Type B pancreatic cell (in vitro differentiated cells): ENCODE measurements around the gene ACIN1. TPM values are rescaled to one million over a fixed set of nuclear protein-coding genes. Genes with fewer than 3 reads are reported as not detected.

Source experiments
- DNase-seq: peaks from one replicate; pipeline ENCODE4 v3.0.0; 2021; ENCODE audit warnings: mixed read lengths; ENCODE audit not compliant: unreplicated experiment; ENCODE audit errors: extremely low spot score
- H3K27ac Mint-ChIP-seq: 2 replicates; pipeline ENCODE4 v1.8.0; 2021; ENCODE audit warnings: mild to moderate bottlenecking, mixed read lengths
- H3K27me3 Mint-ChIP-seq: 2 replicates; pipeline ENCODE4 v1.8.0; 2021; ENCODE audit warnings: mixed read lengths
- H3K36me3 Mint-ChIP-seq: 2 replicates; pipeline ENCODE4 v1.8.0; 2021; ENCODE audit warnings: mixed read lengths
- H3K4me1 Mint-ChIP-seq: one replicate; pipeline ENCODE4 v1.8.0; 2021; ENCODE audit warnings: mixed read lengths; ENCODE audit not compliant: unreplicated experiment
- H3K4me3 Mint-ChIP-seq: 2 replicates; pipeline ENCODE4 v1.8.0; 2021; ENCODE audit warnings: mild to moderate bottlenecking, mixed read lengths
- H3K9me3 Mint-ChIP-seq: 2 replicates; pipeline ENCODE4 v1.8.0; 2021; ENCODE audit warnings: mixed read lengths
- total RNA-seq: library from RNA; stranded (reverse); gene quantifications from 2 replicates; pipeline ENCODE4 v1.2.1, GENCODE V29; 2021; ENCODE audit warnings: low replicate concordance
- TF ChIP-seq, protein P1 (sequence below): fragments of 200-600 bp; sonication (generic); conservative IDR thresholded peaks from 2 replicates; pipeline ENCODE4 v1.5.0; 2021; ENCODE audit warnings: antibody characterized with exemption, mild to moderate bottlenecking

The ACIN1 gene
- total RNA-seq, 1 donor from 2014 or later = 342 TPM

DNA sequence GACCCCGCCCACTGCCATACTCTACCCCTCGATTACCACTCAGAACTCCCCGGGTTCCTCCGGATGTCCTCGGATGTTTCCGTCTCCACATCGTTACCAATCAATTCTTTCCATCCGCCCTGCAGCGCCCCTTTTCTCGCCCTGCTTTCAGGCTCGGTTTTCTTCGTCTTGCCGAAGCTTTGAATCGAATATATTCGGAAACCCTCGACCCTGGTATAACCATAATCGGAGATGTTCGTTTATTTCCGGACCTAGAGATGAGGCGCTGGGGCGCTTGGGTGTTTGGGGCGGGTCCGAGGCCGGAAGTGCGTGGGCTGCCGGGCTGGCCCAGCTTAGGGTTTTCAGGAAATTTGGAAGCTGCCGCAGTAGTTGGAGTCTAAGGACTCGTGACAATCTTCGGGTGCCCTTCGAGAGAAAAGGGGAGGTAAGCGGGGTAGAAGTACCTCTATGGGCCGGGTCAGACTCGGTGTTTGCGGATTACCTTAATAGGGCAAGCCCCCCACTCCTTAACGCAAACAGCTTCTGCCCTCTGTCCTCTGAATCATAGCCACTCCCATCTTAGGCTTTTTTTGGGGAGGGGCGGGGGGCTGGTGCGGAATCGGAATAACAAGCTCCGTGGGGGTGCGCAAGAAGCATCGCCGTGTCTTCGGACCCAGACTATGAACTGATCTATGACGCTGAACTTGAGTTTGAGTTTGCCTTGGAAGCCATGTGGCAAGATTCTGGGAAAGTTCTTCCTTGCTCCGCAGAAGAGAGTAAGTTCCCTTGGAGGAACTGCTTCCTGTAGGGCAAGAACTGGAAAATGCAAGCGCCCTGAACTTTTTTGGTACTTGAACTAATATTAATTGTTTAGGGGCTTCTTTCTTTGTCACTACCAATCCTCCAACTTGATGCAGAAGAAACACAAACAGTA, 516 bp upstream of the ACIN1 start, which contains the start of gene C14orf119:
Gene C14orf119 (plus strand): TSS at position 310 of the 913 bp plus-strand sequence. CDS start 2,154 bp downstream, outside the sequence.
- Mint-ChIP-seq H3K4me1 (peaks cover 15% of the 10 kb centered on the region), H3K27me3 (no peaks in the 10 kb centered on the region), H3K4me3 (no peak within 1 kb of the TSS), H3K27ac (no peak within 1 kb of the TSS), H3K36me3 (peaks cover 23% of the 10 kb centered on the region), H3K9me3 (no peaks in the 10 kb centered on the region)
- DNase-seq = peak; percentile 99
- TF ChIP-seq, protein P1, sequence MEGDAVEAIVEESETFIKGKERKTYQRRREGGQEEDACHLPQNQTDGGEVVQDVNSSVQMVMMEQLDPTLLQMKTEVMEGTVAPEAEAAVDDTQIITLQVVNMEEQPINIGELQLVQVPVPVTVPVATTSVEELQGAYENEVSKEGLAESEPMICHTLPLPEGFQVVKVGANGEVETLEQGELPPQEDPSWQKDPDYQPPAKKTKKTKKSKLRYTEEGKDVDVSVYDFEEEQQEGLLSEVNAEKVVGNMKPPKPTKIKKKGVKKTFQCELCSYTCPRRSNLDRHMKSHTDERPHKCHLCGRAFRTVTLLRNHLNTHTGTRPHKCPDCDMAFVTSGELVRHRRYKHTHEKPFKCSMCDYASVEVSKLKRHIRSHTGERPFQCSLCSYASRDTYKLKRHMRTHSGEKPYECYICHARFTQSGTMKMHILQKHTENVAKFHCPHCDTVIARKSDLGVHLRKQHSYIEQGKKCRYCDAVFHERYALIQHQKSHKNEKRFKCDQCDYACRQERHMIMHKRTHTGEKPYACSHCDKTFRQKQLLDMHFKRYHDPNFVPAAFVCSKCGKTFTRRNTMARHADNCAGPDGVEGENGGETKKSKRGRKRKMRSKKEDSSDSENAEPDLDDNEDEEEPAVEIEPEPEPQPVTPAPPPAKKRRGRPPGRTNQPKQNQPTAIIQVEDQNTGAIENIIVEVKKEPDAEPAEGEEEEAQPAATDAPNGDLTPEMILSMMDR = no peak

DNA sequence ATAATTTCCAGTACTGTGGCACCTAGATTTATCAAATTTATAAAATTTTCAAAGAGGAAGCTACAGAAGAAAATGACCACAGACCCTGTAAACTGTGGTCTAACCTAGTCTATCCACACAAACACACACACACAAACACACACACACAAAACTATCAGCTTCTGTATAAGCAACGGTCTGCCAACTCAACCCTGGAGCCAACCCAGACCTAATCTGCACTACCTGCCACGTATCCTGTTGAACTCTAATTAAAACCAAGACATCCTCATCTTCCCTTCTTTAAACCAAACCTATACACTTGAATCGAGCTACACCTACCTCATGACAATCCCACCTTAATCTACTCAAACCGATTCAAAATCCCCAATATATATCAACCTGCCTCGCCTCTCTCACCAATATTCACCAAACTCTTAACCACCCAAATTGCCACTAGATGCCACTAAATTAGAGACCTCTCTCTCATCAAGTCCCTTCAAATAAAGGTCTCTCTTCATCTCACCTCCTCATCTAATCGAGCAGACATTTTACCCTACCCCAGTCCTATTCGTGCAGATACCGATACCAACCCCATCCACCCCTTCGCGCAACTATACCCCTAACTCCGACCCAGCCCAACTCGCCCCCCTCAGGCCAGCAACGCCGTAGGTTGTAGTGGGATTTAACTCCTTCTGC, 808 bp downstream of the ACIN1 start:
- Mint-ChIP-seq H3K4me3 (no peak overlapping the region), H3K4me1 (peaks cover 15% of the 10 kb centered on the region), H3K27me3 (no peaks in the 10 kb centered on the region), H3K27ac (no peak overlapping the region), H3K9me3 (no peaks in the 10 kb centered on the region), H3K36me3 (peaks cover 33% of the 10 kb centered on the region)
- TF ChIP-seq, protein P1 = peak; percentile 44
- peak; percentile 81 for DNase-seq

DNA sequence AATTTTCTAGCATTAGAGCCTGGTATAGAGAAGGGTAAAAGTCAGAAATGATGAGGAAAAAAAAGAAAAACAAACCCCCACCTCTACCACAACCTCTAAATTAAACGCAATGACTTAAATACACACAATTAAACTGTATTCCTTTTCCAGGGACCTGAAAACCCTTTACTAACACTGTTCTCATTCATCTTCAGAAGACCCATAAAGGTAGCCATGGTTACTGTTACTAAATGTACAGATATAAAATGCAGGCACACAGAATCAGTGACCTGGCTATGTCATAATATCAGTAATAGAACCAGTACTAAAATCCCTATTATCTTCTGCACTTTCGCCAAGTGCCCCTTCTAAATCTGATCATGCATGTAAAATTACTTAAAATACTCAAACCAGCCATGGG, 1.4 kb downstream of the ACIN1 start:
- H3K36me3 Mint-ChIP-seq = peaks cover 29% of the 10 kb centered on the region
- no peaks in the 10 kb centered on the region for H3K27me3 Mint-ChIP-seq
- H3K4me3 Mint-ChIP-seq = no peak overlapping the region
- no peak overlapping the region for H3K27ac Mint-ChIP-seq
- TF ChIP-seq, protein P1 = no peak
- DNase-seq = no peak
- peaks cover 15% of the 10 kb centered on the region for H3K4me1 Mint-ChIP-seq
- no peaks in the 10 kb centered on the region for H3K9me3 Mint-ChIP-seq

DNA sequence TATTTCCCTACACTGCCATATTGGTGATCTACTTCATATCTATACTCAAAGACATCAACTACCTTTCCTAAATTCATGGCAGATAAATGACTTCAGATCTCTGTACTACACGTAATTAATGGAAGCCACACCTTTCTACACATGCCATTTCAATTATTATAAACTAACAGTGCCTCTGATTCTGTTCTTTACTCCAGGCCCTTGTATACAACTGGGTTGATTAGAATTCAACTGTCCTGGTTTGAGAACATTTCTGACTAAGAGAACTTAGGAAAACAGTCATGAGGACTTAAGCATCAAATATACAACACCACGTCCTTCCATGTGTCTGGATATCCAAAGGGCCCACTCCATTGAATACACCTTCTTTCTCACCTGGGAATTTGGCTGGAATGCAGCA, 1.8 kb downstream of the ACIN1 start:
- no peak overlapping the region for H3K4me3 Mint-ChIP-seq
- H3K27ac Mint-ChIP-seq = no peak overlapping the region
- H3K27me3 Mint-ChIP-seq = no peaks in the 10 kb centered on the region
- peaks cover 29% of the 10 kb centered on the region for H3K36me3 Mint-ChIP-seq
- TF ChIP-seq, protein P1 = no peak
- H3K4me1 Mint-ChIP-seq = peaks cover 15% of the 10 kb centered on the region
- no peak for DNase-seq
- H3K9me3 Mint-ChIP-seq = no peaks in the 10 kb centered on the region

DNA sequence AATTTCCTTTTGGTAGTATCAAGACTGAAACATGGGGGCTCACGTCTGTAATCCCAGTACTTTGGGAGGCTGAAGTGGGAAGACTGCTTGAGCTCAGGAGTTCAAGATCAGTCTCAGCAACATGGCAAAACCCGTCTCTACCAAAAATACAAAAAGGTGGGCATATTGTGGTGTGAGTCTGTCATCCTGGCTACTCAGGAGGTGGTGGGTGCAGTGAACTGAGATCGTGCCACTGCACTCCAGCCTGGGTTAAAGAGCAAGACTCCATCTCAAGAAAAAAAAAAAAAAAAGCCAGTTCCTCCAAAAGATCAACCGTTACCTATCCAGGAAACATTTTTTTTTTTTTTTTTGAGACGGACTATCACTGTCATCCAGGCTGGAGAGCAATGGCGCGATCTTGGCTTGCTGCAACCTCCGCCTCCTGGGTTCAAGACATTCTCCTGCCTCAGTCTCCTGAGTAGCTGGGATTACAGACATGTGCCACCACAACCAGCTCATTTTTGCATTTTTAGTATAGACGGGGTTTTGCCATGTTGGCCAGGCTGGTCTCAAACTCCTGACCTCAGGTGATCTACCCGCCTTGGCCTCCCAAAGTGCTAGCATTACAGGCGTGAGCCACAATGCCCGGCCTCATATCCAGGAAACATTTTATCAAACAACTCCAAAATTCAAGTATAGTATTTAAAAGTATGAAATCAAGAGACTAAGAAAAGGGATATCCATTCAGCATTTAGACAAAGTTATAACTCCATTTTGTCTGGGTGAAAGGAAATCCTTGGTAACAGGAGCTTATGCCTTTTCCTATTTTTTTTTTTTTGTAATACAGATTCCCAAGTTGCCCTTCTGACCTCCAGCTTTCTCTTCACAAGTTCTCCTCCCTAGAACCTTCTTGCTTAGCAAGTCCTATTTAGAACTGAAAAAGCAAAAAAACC, 3.4 kb downstream of the ACIN1 start:
- Mint-ChIP-seq H3K27me3 (no peaks in the 10 kb centered on the region), H3K4me1 (peaks cover 11% of the 10 kb centered on the region), H3K27ac (no peak overlapping the region), H3K9me3 (no peaks in the 10 kb centered on the region), H3K36me3 (peaks cover 28% of the 10 kb centered on the region), H3K4me3 (no peak overlapping the region)
- no peak for DNase-seq
- TF ChIP-seq, protein P1 = no peak
